Mesothelial cell of epicardium (in vitro differentiated cells): ENCODE results near the gene KRT82. TPM values are rescaled to one million over a fixed set of nuclear protein-coding genes. Genes with fewer than 3 reads are reported as not detected.

Experiments used
- DNase-seq, 2 experiments: peaks; one replicate each; pipeline ENCODE4 v3.0.0; 2021; ENCODE audit warnings: low spot score in 2 of 2; ENCODE audit not compliant: unreplicated experiment in 2 of 2
- H3K27ac Mint-ChIP-seq: 2 replicates; pipeline ENCODE4 v1.8.0; 2021; ENCODE audit warnings: mixed read lengths
- H3K27me3 Mint-ChIP-seq: 2 replicates; pipeline ENCODE4 v1.8.0; 2021; ENCODE audit warnings: low read depth, mixed read lengths
- H3K36me3 Mint-ChIP-seq: 2 replicates; pipeline ENCODE4 v1.8.0; 2021; ENCODE audit warnings: mixed read lengths
- H3K4me1 Mint-ChIP-seq: 2 replicates; pipeline ENCODE4 v1.8.0; 2021; ENCODE audit warnings: mixed read lengths
- H3K4me3 Mint-ChIP-seq: 2 replicates; pipeline ENCODE4 v1.8.0; 2021; ENCODE audit warnings: mild to moderate bottlenecking, moderate library complexity, mixed read lengths
- H3K9me3 Mint-ChIP-seq: 2 replicates; pipeline ENCODE4 v1.8.0; 2021; ENCODE audit warnings: mixed read lengths
- CTCF ChIP-seq: fragments of 200-600 bp; sonication (generic); IDR thresholded peaks from one replicate; pipeline ENCODE4 v1.5.0; 2021; ENCODE audit warnings: antibody characterized with exemption; ENCODE audit not compliant: unreplicated experiment
- total RNA-seq: library from RNA; stranded (reverse); gene quantifications from 3 replicates; pipeline ENCODE4 v1.2.1, GENCODE V29; 2021

Gene KRT82
- total RNA-seq, 1 donor from 2014 or later = not detected

- H3K27me3 Mint-ChIP-seq = peaks cover 6% of the 10 kb centered on the region
Measured at GRCh38 chr12:52437508-52437907, 31.4 kb upstream of the KRT82 start.

GRCh38 chr12:52436828-52437474 is 30.8 kb upstream of the KRT82 start:
- H3K27me3 Mint-ChIP-seq = peaks cover 12% of the 10 kb centered on the region
- H3K9me3 Mint-ChIP-seq = no peaks in the 10 kb centered on the region
- H3K4me3 Mint-ChIP-seq = no peak overlapping the region
- H3K4me1 Mint-ChIP-seq = peaks cover 44% of the 10 kb centered on the region
- H3K36me3 Mint-ChIP-seq = no peaks in the 10 kb centered on the region
- H3K27ac Mint-ChIP-seq = peak overlapping the region; percentile 65
- TF ChIP-seq CTCF = no peak
- DNase-seq = no peak

More at GRCh38 chr12:52437508-52437907, 31.4 kb upstream of the KRT82 start:
- Mint-ChIP-seq H3K36me3 (no peaks in the 10 kb centered on the region), H3K27ac (peak overlapping the region; percentile 65), H3K4me1 (peaks cover 50% of the 10 kb centered on the region), H3K9me3 (no peaks in the 10 kb centered on the region), H3K4me3 (no peak overlapping the region)
- TF ChIP-seq CTCF = no peak
- no peak for DNase-seq

- Mint-ChIP-seq H3K27me3 (peaks cover 18% of the 10 kb centered on the region), H3K36me3 (no peaks in the 10 kb centered on the region), H3K4me3 (no peak overlapping the region), H3K4me1 (peaks cover 37% of the 10 kb centered on the region), H3K9me3 (no peaks in the 10 kb centered on the region), H3K27ac (peak overlapping the region; percentile 65)
- TF ChIP-seq CTCF = no peak
- no peak for DNase-seq
Measured at GRCh38 chr12:52436000-52436827, 30.1 kb upstream of the KRT82 start.

GRCh38 chr12:52435659-52435999 is 29.5 kb upstream of the KRT82 start:
- Mint-ChIP-seq H3K27ac (no peak overlapping the region), H3K36me3 (no peaks in the 10 kb centered on the region), H3K9me3 (no peaks in the 10 kb centered on the region), H3K27me3 (peaks cover 23% of the 10 kb centered on the region), H3K4me3 (no peak overlapping the region), H3K4me1 (peaks cover 31% of the 10 kb centered on the region)
- TF ChIP-seq CTCF = no peak
- DNase-seq = no peak

- Mint-ChIP-seq H3K36me3 (no peaks in the 10 kb centered on the region), H3K4me1 (peaks cover 26% of the 10 kb centered on the region), H3K27me3 (peaks cover 30% of the 10 kb centered on the region), H3K9me3 (no peaks in the 10 kb centered on the region), H3K4me3 (no peak overlapping the region), H3K27ac (no peak overlapping the region)
- no peak for DNase-seq
- no peak for TF ChIP-seq CTCF
Measured at GRCh38 chr12:52434760-52435530, 28.8 kb upstream of the KRT82 start.
